GM18907 (cell line): Measurements from ENCODE around the gene MORN4.
"Not testable (repeated sequence)": the region's sequence is repeated elsewhere in the genome, so short reads cannot be mapped to it uniquely, and the experiment has no call there.

ENCODE experiments used
- ATAC-seq: cut with Tn5 transposase; IDR thresholded peaks from one replicate; pipeline ENCODE4 v1.9.1; 2021; ENCODE audit warnings: mild to moderate bottlenecking, moderate library complexity; ENCODE audit not compliant: unreplicated experiment

The MORN4 gene

GRCh38 chr10:97598407-97599271 is 34.7 kb downstream of the MORN4 start:
- ATAC-seq, result no peak

- ATAC-seq, result no peak
Measured at GRCh38 chr10:97597778-97598177, 35.5 kb downstream of the MORN4 start.

- no peak for ATAC-seq
Measured at GRCh38 chr10:97596101-97597082, 36.9 kb downstream of the MORN4 start.

GRCh38 chr10:97593421-97593820 is 39.9 kb downstream of the MORN4 start:
- no peak for ATAC-seq

- no peak for ATAC-seq
Measured at GRCh38 chr10:97590748-97591495, 42.4 kb downstream of the MORN4 start.

GRCh38 chr10:97590082-97590747 is 43.1 kb downstream of the MORN4 start:
- no peak for ATAC-seq

- no peak for ATAC-seq
Measured at GRCh38 chr10:97589479-97589878, 43.8 kb downstream of the MORN4 start, which contains the start of gene C10orf62. Gene C10orf62 (plus strand): TSS chr10:97589721. CDS start chr10:97589898, 177 bp downstream.

GRCh38 chr10:97587183-97587582 is 46.1 kb downstream of the MORN4 start:
- no peak for ATAC-seq

GRCh38 chr10:97585439-97585811 is 47.9 kb downstream of the MORN4 start:
- ATAC-seq, result no peak

- ATAC-seq, result no peak
Measured at GRCh38 chr10:97584798-97585438, 48.4 kb downstream of the MORN4 start.

- peak; percentile 78 for ATAC-seq
Measured at GRCh38 chr10:97584060-97584797, 49.1 kb downstream of the MORN4 start, which contains the start of gene HOGA1. Gene HOGA1 (plus strand): TSS chr10:97584389. CDS start chr10:97584704, 315 bp downstream.

GRCh38 chr10:97583476-97583875 is 49.8 kb downstream of the MORN4 start:
- no peak for ATAC-seq

- ATAC-seq, result no peak
Measured at GRCh38 chr10:97582169-97582568, 51.1 kb downstream of the MORN4 start.

GRCh38 chr10:97580421-97581367 is 52.6 kb downstream of the MORN4 start:
- no peak for ATAC-seq

- ATAC-seq, result no peak
Measured at GRCh38 chr10:97578171-97578844, 55.0 kb downstream of the MORN4 start.

GRCh38 chr10:97577701-97578100 is 55.6 kb downstream of the MORN4 start:
- ATAC-seq, result no peak

GRCh38 chr10:97576487-97576886 is 56.8 kb downstream of the MORN4 start:
- not testable (repeated sequence) for ATAC-seq
